Activated T-cell treated with anti-CD3 and anti-CD28 coated beads, Interleukin-2, amount 50 U/mL, for 72 hours (primary cell): ENCODE data around the gene EIF4G3. TPM values are rescaled to one million over a fixed set of nuclear protein-coding genes. Genes with fewer than 3 reads are reported as not detected.
"Not testable (repeated sequence)": the region's sequence is repeated elsewhere in the genome, so short reads cannot be mapped to it uniquely, and the experiment has no call there.

Experiments
- ATAC-seq, 2 donors: fragments of 150-1000 bp; cut with Tn5 transposase; replicated peaks in 1 of 2; 2 replicates each; pipeline ENCODE4 v1.10.0; 2021; ENCODE audit warnings: moderate library complexity in 2 of 2, mild to moderate bottlenecking in 1 of 2
- DNase-seq, 2 donors: peaks; one replicate each; pipeline ENCODE4 v3.0.0; 2021 to 2022; ENCODE audit warnings: mixed read lengths in 1 of 2
- H3K27ac Mint-ChIP-seq: one replicate; pipeline ENCODE4 v1.8.0; 2022; ENCODE audit warnings: mild to moderate bottlenecking, moderate library complexity, mixed read lengths
- H3K27me3 Mint-ChIP-seq: one replicate; pipeline ENCODE4 v1.8.0; 2022; ENCODE audit warnings: low read depth, mixed read lengths
- H3K36me3 Mint-ChIP-seq, 2 donors: one replicate each; pipeline ENCODE4 v1.8.0; 2022; ENCODE audit warnings: mixed read lengths in 2 of 2, mild to moderate bottlenecking in 1 of 2; ENCODE audit not compliant: insufficient read depth in 2 of 2
- H3K4me1 Mint-ChIP-seq: one replicate; pipeline ENCODE4 v1.8.0; 2022; ENCODE audit warnings: low read depth, mixed read lengths
- H3K4me3 Mint-ChIP-seq, 2 donors: one replicate each; pipeline ENCODE4 v1.8.0; 2022; ENCODE audit warnings: mild to moderate bottlenecking in 2 of 2, mixed read lengths in 2 of 2, moderate library complexity in 2 of 2
- H3K9me3 Mint-ChIP-seq, 2 donors: one replicate each; pipeline ENCODE4 v1.8.0; 2022; ENCODE audit warnings: mixed read lengths in 2 of 2
- total RNA-seq, 2 donors: library from RNA; stranded (reverse); gene quantifications; one replicate each; pipeline ENCODE4 v1.2.3, GENCODE V29; 2022

Gene EIF4G3
- total RNA-seq, 2 donors from 2014 or later, result 33.3 to 36.3 TPM

DNA sequence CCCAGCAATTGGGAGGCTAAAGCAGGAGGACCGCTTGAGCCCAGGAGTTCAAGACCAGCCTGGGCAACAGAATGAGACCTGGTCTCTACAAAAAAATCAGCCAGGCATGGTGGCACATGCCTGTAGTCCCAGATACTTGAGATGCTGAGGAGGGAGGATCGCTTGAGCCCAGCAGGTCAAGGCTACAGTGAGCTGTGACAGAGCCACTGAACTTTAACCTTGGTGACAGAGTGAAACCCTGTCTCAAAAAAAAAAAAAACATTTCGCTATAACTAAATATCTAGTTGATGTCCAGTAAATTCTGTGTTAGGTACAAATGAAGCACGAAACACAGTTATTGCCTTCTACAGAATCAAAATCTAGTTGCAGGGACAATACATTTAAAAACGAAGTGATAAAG lies 293.9 kb downstream of the EIF4G3 start:
- Mint-ChIP-seq H3K4me1 (no peaks in the 10 kb centered on the region), H3K36me3 (peaks cover 2 to 7% of the 10 kb centered on the region in 2 donors), H3K27ac (no peak overlapping the region), H3K4me3 (no peak overlapping the region), H3K27me3 (no peaks in the 10 kb centered on the region), H3K9me3 (no peaks in the 10 kb centered on the region)
- DNase-seq (no peak), ATAC-seq (no peak)

DNA sequence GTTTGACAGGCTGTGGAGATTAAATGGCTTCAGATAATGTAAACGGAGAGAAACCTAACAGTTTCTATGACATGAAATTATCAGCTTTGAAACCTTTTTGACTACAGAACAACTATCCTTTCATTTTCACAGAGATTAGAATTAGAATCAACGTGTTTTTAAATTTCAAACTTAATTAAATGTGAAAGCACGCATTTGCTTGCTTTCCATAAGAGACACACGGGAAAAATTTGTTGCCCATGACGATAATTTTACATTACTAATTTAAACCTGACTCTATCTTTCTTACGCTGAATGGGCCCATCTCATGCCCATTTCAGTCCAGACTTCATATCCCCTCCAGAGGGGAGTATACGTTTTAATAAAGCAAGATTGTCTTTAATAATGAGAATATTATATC lies 297.9 kb downstream of the EIF4G3 start:
- no peak overlapping the region for H3K27ac Mint-ChIP-seq
- DNase-seq, result no peak
- no peaks in the 10 kb centered on the region for H3K4me1 Mint-ChIP-seq
- H3K9me3 Mint-ChIP-seq, result no peaks in the 10 kb centered on the region
- H3K27me3 Mint-ChIP-seq, result no peaks in the 10 kb centered on the region
- no peak overlapping the region for H3K4me3 Mint-ChIP-seq
- no peak for ATAC-seq
- H3K36me3 Mint-ChIP-seq, result peaks cover 2 to 13% of the 10 kb centered on the region in 2 donors

DNA sequence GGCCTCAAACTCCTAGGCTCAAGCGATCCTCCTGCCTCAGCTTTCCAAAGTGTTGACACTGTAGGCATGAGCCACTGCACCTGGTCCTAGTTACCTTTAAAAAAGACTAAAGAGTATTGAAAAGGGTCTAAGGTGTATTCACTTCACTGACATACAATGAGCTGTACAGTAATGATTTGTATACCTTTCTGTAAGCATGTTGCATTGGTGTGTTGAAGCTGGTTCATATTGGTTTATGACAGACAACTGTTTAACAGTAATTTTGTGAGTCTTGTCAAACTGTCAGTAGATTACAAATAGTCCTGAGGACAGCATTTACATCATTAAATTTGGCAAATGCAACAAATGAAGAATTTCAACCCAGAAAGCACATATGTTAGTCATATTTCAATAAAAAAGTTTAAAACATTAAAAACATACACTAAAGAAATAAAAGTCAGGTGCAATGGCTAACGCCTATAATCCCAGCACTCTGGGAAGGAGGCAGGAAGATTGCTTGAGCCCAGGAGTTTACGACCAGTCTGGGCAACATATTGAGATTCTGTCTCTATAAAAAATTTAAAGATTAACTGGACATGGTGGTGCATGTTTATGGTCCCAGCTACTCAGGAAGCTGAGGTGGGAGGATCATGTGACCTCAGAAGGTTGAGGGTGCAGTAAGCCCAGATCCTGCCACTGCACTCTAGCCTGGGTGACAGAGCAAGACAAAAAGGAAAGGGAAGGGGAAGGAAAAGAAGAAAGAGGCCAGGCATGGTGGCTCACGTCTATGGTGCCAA lies 301.3 kb downstream of the EIF4G3 start:
- no peak for ATAC-seq
- Mint-ChIP-seq H3K27ac (no peak overlapping the region), H3K9me3 (no peaks in the 10 kb centered on the region), H3K4me3 (no peak overlapping the region), H3K27me3 (no peaks in the 10 kb centered on the region), H3K36me3 (peaks cover 0 to 13% of the 10 kb centered on the region in 2 donors), H3K4me1 (no peaks in the 10 kb centered on the region)
- no peak for DNase-seq

DNA sequence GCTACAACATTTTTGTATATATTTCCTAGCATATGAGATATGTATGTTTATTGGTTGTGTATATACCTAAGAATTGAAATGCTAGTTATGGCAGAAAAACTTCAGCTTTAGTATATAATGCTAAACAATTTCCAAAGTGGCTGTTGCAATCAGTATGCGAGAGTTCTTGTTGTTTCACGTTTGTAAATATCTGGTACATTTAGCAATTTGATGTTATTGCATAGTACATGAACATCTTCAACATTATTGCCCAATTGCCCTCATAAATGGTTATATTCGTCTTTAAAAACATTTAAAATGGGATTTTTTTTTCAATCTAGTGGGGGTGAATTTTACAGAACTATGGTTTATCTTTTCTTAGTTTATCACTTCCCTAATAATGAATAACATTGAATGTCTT lies 303.4 kb downstream of the EIF4G3 start:
- DNase-seq (no peak), ATAC-seq (no peak)
- Mint-ChIP-seq H3K4me3 (no peak overlapping the region), H3K4me1 (no peaks in the 10 kb centered on the region), H3K27ac (no peak overlapping the region), H3K27me3 (no peaks in the 10 kb centered on the region), H3K9me3 (no peaks in the 10 kb centered on the region), H3K36me3 (peaks cover 0 to 10% of the 10 kb centered on the region in 2 donors)

DNA sequence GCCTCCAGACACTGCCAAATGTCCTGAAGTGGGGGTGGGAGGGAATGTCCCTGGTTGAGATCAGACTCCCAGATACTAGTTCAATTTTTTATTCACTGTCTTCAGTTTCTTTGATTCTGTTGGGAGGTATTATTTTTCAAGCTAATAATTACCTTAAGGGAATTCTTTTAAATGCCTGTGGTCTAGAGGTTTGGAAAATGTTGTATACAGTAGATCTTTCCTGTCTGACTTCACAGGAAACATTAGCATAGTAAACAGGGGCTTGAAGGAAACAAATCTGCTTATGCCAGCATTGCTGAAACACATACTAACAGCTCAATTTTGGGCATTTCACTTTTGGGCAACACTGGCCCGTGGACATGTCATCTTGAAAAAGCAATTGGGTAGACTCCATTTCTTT lies 305.3 kb downstream of the EIF4G3 start:
- peaks cover 0 to 8% of the 10 kb centered on the region in 2 donors for H3K36me3 Mint-ChIP-seq
- ATAC-seq (no peak), DNase-seq (no peak)
- no peaks in the 10 kb centered on the region for H3K27me3 Mint-ChIP-seq
- H3K4me3 Mint-ChIP-seq, result no peak overlapping the region
- H3K4me1 Mint-ChIP-seq, result no peaks in the 10 kb centered on the region
- H3K9me3 Mint-ChIP-seq, result no peaks in the 10 kb centered on the region
- no peak overlapping the region for H3K27ac Mint-ChIP-seq

DNA sequence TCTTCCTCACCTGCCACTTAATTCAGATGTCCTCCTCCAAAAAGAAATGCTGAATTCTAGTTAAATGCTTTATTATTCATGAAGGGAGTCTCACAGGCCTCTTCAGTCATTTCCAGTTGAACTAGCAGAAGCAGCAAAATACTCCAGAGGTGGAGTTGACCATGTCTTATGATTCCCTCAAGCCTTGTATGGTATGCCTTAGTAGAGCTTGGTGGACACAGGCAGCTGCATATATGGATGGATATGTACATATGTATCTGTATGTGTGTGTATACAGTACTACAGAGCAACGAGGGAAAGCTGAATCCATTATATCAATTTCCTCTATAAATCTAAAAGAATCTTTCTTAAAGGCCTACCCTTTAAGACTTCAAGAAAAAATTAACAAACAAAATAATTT lies 306.0 kb downstream of the EIF4G3 start:
- Mint-ChIP-seq H3K9me3 (no peaks in the 10 kb centered on the region), H3K4me3 (no peak overlapping the region), H3K36me3 (peaks cover 0 to 6% of the 10 kb centered on the region in 2 donors), H3K27ac (no peak overlapping the region), H3K4me1 (no peaks in the 10 kb centered on the region), H3K27me3 (no peaks in the 10 kb centered on the region)
- DNase-seq, result no peak
- no peak for ATAC-seq

DNA sequence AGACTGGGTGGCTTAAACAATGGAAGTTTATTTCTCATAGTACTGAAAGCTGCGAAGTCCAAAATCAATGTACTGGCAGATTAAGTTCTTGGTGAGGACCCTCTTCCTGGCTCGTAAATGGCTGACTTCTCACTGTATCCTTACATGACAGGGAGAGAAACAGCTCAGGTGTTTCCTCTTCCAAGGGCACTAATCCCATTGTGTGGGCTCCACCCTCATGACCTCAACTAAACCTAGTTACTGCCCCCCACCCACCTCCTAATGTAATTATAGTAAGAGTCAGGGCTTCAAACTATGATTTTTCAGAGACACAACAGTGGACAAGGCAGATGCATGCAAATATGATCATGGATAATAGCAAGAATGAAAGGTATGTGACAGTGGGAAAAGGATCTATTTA lies 308.4 kb downstream of the EIF4G3 start:
- Mint-ChIP-seq H3K4me3 (no peak overlapping the region), H3K27ac (no peak overlapping the region), H3K27me3 (no peaks in the 10 kb centered on the region), H3K4me1 (no peaks in the 10 kb centered on the region), H3K9me3 (no peaks in the 10 kb centered on the region), H3K36me3 (peaks cover 0 to 3% of the 10 kb centered on the region in 2 donors)
- DNase-seq, result no peak
- ATAC-seq, result no peak

DNA sequence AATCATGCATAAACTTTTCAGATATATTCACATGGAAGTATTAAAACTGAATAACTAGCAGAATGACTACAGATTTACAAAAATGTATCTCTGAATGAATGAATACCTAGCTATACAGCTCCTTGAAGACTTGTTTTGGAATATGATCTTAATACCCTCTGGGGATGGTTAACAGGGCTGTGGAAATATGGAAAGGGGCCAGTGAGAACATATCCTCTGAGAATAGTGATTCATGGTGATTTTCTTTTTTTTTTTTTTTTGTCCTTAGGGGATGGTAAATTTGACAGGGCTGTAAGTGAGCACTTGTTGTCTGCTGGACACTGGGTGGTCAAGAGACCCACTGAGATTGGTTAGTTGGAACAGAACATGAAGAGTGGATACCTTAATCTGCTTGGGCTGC lies 308.9 kb downstream of the EIF4G3 start:
- H3K27ac Mint-ChIP-seq, result no peak overlapping the region
- ATAC-seq (no peak), DNase-seq (no peak)
- no peaks in the 10 kb centered on the region for H3K4me1 Mint-ChIP-seq
- no peak overlapping the region for H3K4me3 Mint-ChIP-seq
- no peaks in the 10 kb centered on the region for H3K27me3 Mint-ChIP-seq
- H3K9me3 Mint-ChIP-seq, result no peaks in the 10 kb centered on the region
- H3K36me3 Mint-ChIP-seq, result peaks cover 0 to 3% of the 10 kb centered on the region in 2 donors

DNA sequence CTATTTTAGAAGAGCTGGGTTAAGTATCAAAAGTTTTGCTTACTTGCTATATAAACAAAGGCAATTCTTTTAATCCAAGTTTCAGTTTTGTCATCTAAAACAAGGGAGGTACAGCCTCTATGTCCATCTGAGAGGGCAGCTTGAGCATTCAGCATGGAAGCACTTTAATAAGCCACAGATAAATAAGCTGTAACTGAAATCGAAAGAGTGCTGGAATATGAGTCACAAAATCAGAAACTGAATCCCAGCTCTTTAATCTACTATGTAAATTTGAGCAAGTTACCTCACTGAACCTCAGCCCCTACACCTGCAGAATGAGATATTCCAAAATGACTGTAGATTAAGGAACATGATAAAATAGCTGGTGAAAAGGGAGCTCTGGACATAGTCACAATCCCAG lies 309.6 kb downstream of the EIF4G3 start:
- no peak overlapping the region for H3K4me3 Mint-ChIP-seq
- H3K4me1 Mint-ChIP-seq, result no peaks in the 10 kb centered on the region
- DNase-seq (no peak), ATAC-seq (no peak)
- H3K9me3 Mint-ChIP-seq, result no peaks in the 10 kb centered on the region
- H3K36me3 Mint-ChIP-seq, result peaks cover 0 to 3% of the 10 kb centered on the region in 2 donors
- H3K27ac Mint-ChIP-seq, result no peak overlapping the region
- no peaks in the 10 kb centered on the region for H3K27me3 Mint-ChIP-seq

DNA sequence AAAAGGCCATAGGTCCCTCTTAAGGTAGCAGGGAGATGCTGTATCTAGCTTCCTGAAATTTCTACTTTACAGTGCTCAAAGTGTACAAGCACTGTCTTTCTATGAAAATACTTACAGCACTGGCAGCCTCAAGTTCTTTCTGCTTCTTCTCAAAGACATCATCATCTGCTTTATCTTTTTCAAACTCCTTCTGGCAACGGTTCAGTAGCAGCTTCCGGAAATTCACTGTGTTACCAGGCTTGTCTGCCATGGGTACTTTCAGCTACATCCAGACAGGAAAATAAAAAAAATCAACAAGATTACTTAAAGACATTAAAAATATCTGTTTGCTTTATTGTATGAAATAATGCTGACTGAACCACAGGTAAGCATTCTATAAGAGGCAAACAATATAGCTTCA lies 311.7 kb downstream of the EIF4G3 start:
- no peak for ATAC-seq
- H3K4me3 Mint-ChIP-seq, result no peak overlapping the region

DNA sequence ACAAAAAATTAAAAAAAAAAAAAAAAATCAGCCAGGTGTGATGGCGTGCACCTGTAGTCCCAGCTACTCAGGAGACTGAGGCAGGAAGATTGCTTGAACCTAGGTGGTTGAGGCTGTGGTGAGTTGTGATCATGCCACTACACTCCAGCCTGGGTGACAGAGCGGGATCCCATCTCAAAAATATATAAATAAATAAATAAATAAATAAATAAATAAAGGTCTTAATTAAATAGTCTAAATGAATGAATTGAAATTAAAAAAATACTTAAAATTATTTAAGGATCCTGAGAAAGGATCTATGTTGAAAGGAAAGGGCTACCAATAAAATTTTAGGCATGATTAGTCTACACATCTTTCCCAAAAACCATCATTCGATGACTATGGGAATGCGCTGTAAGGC lies 322.2 kb downstream of the EIF4G3 start:
- ATAC-seq (no peak), DNase-seq (no peak)
- Mint-ChIP-seq H3K27me3 (no peaks in the 10 kb centered on the region), H3K27ac (no peak overlapping the region), H3K4me3 (no peak overlapping the region), H3K36me3 (peaks cover 7 to 19% of the 10 kb centered on the region in 2 donors), H3K9me3 (no peaks in the 10 kb centered on the region), H3K4me1 (no peaks in the 10 kb centered on the region)

More for the DNA sequence above, 311.7 kb downstream of the EIF4G3 start:
- Mint-ChIP-seq H3K27ac (no peak overlapping the region), H3K4me1 (no peaks in the 10 kb centered on the region), H3K36me3 (peaks cover 7 to 9% of the 10 kb centered on the region in 2 donors), H3K9me3 (no peaks in the 10 kb centered on the region), H3K27me3 (no peaks in the 10 kb centered on the region)
- DNase-seq, result no peak

DNA sequence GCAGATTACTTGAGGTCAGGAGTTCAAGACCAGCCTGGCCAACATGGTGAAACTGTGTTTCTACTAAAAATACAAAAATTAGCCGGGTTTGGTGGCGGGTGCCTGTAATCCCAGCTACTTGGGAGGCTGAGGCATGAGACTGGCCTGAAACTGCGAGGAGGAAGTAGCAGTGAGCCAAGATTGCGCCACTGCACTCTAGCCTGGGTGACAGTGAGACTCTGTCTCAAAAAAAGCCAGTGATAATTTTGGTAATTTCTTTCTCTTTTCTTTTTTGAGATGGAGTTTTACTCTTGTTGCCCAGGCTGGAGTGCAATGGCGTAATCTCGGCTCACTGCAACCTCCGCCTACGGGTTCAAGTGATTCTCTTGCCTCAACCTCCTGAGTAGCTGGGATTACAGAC lies 324.9 kb downstream of the EIF4G3 start:
- not testable (repeated sequence) for H3K4me3 Mint-ChIP-seq, H3K27me3 Mint-ChIP-seq, H3K4me1 Mint-ChIP-seq, H3K9me3 Mint-ChIP-seq, ATAC-seq, DNase-seq, H3K27ac Mint-ChIP-seq
- H3K36me3 Mint-ChIP-seq, result peaks cover 0 to 20% of the 10 kb centered on the region in 2 donors

DNA sequence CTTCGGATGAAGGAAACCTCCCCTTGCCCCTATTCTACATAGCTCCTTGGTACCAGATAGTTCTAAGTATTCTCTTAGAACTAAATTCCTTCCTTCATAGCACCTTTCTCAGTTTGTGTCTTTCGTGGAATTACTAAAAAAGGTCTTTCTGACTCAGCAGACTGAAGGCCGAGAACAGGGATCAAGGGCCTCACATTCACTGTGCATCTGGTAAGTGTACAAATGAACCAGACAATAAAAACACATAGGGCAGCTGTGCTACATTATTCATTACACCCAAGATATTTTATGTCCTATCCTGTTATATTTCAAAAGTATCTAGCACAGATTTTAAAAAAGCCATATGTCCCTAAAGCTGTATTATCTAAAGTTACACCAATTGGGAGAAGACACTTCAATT lies 326.7 kb downstream of the EIF4G3 start:
- no peak for DNase-seq
- Mint-ChIP-seq H3K9me3 (no peaks in the 10 kb centered on the region), H3K27me3 (no peaks in the 10 kb centered on the region), H3K36me3 (peaks cover 0 to 21% of the 10 kb centered on the region in 2 donors), H3K4me1 (no peaks in the 10 kb centered on the region), H3K27ac (no peak overlapping the region), H3K4me3 (no peak overlapping the region)
- no peak for ATAC-seq

DNA sequence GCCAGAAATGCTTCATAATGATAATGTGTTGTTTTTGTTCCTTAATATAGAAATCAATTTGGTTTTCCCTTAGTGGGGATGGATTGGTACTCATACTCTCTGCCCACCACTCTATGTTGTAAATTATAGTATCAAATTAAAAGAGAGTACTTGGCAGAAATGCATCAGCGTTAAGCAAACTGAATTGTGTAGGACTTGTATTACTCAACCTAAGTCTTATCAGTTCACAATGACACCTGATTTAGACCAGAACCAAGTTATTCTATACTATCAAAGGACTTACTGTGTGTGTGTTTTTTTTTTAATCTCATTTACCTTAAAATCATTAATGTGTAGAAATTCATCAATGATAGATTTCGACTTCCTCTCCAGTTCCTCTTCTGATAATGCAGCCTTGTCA lies 327.6 kb downstream of the EIF4G3 start:
- Mint-ChIP-seq H3K27ac (no peak overlapping the region), H3K4me1 (no peaks in the 10 kb centered on the region), H3K27me3 (no peaks in the 10 kb centered on the region), H3K4me3 (no peak overlapping the region), H3K9me3 (no peaks in the 10 kb centered on the region), H3K36me3 (peaks cover 0 to 21% of the 10 kb centered on the region in 2 donors)
- DNase-seq (no peak), ATAC-seq (no peak)
